ENCODE results near the gene MTOR. TPM values are rescaled to one million over a fixed set of nuclear protein-coding genes. Genes with fewer than 3 reads are reported as not detected.

The MTOR gene
- total RNA-seq, 1 experiment from 2014 or later, result 36.1 TPM

- H3K4me3 Mint-ChIP-seq (ENCODE audit: low read depth, unreplicated experiment), result no peak overlapping the region
- H3K4me1 Mint-ChIP-seq (ENCODE audit: low read depth, unreplicated experiment), result no peaks in the 10 kb centered on the region
- intact Hi-C loops (cut with micrococcal nuclease; ENCODE audit: unreplicated experiment), result no loop called here
- H3K9me3 Mint-ChIP-seq (ENCODE audit: low read depth, unreplicated experiment), result no peaks in the 10 kb centered on the region
- no TSS peak for BruUV-seq (replicated peaks)
- CTCF ChIA-PET, result no interaction called here
- DNase-seq, result no peak
- H3K27me3 Mint-ChIP-seq (ENCODE audit: unreplicated experiment), result no peaks in the 10 kb centered on the region
- H3K36me3 Mint-ChIP-seq (ENCODE audit: insufficient read depth, unreplicated experiment), result no peaks in the 10 kb centered on the region
- no peak for TF ChIP-seq CTCF (IDR thresholded peaks at IDR 0.05; ENCODE audit: unreplicated experiment)
- no peak overlapping the region for H3K27ac Mint-ChIP-seq (ENCODE audit: unreplicated experiment)
Measured at GRCh38 chr1:11291049-11291448, 28.7 kb upstream of the MTOR start.

- no peaks in the 10 kb centered on the region for H3K27me3 Mint-ChIP-seq (ENCODE audit: unreplicated experiment)
- no peak overlapping the region for H3K27ac Mint-ChIP-seq (ENCODE audit: unreplicated experiment)
- CTCF ChIA-PET, result no interaction called here
- no TSS peak for BruUV-seq (replicated peaks)
- no peak for TF ChIP-seq CTCF (IDR thresholded peaks at IDR 0.05; ENCODE audit: unreplicated experiment)
- H3K9me3 Mint-ChIP-seq (ENCODE audit: low read depth, unreplicated experiment), result no peaks in the 10 kb centered on the region
- H3K4me1 Mint-ChIP-seq (ENCODE audit: low read depth, unreplicated experiment), result no peaks in the 10 kb centered on the region
- H3K4me3 Mint-ChIP-seq (ENCODE audit: low read depth, unreplicated experiment), result no peak overlapping the region
- no peak for DNase-seq
- intact Hi-C loops (cut with micrococcal nuclease; ENCODE audit: unreplicated experiment), result no loop called here
- H3K36me3 Mint-ChIP-seq (ENCODE audit: insufficient read depth, unreplicated experiment), result no peaks in the 10 kb centered on the region
Measured at GRCh38 chr1:11289064-11289463, 26.7 kb upstream of the MTOR start.

- Mint-ChIP-seq H3K4me3 (ENCODE audit: low read depth, unreplicated experiment) (no peak overlapping the region), H3K27me3 (ENCODE audit: unreplicated experiment) (no peaks in the 10 kb centered on the region), H3K4me1 (ENCODE audit: low read depth, unreplicated experiment) (no peaks in the 10 kb centered on the region), H3K27ac (ENCODE audit: unreplicated experiment) (no peak overlapping the region), H3K9me3 (ENCODE audit: low read depth, unreplicated experiment) (no peaks in the 10 kb centered on the region), H3K36me3 (ENCODE audit: insufficient read depth, unreplicated experiment) (no peaks in the 10 kb centered on the region)
- intact Hi-C loops (cut with micrococcal nuclease; ENCODE audit: unreplicated experiment), result no loop called here
- BruUV-seq (replicated peaks), result no TSS peak
- TF ChIP-seq CTCF (IDR thresholded peaks at IDR 0.05; ENCODE audit: unreplicated experiment), result no peak
- CTCF ChIA-PET, result interaction anchor here (1.2 kb wide), 1 partner anchor 359 kb away, joined by 3 read pairs; no protein-coding TSS in a partner anchor
- no peak for DNase-seq
Measured at GRCh38 chr1:11286735-11287410, 24.5 kb upstream of the MTOR start.

- CTCF ChIA-PET, result interaction anchor here (1.2 kb wide), 1 partner anchor 360 kb away, joined by 3 read pairs; no protein-coding TSS in a partner anchor
- no peaks in the 10 kb centered on the region for H3K36me3 Mint-ChIP-seq (ENCODE audit: insufficient read depth, unreplicated experiment)
- H3K4me3 Mint-ChIP-seq (ENCODE audit: low read depth, unreplicated experiment), result no peak overlapping the region
- intact Hi-C loops (cut with micrococcal nuclease; ENCODE audit: unreplicated experiment), result no loop called here
- no peaks in the 10 kb centered on the region for H3K9me3 Mint-ChIP-seq (ENCODE audit: low read depth, unreplicated experiment)
- no peak overlapping the region for H3K27ac Mint-ChIP-seq (ENCODE audit: unreplicated experiment)
- no peak for TF ChIP-seq CTCF (IDR thresholded peaks at IDR 0.05; ENCODE audit: unreplicated experiment)
- H3K27me3 Mint-ChIP-seq (ENCODE audit: unreplicated experiment), result no peaks in the 10 kb centered on the region
- H3K4me1 Mint-ChIP-seq (ENCODE audit: low read depth, unreplicated experiment), result no peaks in the 10 kb centered on the region
- BruUV-seq (replicated peaks), result no TSS peak
- no peak for DNase-seq
Measured at GRCh38 chr1:11285883-11286734, 23.8 kb upstream of the MTOR start.

All from Calu3 (cell line).